Mucosa of stomach (tissue), 1 donor: ENCODE results near the gene BMP6.

Source experiments
- H3K27me3 ChIP-seq: one replicate; pipeline ENCODE4 v1.7.0; 2013; ENCODE audit warnings: mild to moderate bottlenecking, low read length; ENCODE audit not compliant: control insufficient read depth, insufficient read depth
- H3K36me3 ChIP-seq: one replicate; pipeline ENCODE4 v1.7.0; 2013; ENCODE audit warnings: low read length; ENCODE audit not compliant: control insufficient read depth, insufficient read depth
- H3K4me1 ChIP-seq: one replicate; pipeline ENCODE4 v1.7.0; 2013; ENCODE audit warnings: mild to moderate bottlenecking, low read length; ENCODE audit not compliant: control insufficient read depth, insufficient read depth
- H3K4me3 ChIP-seq: one replicate; pipeline ENCODE4 v1.7.0; 2013; ENCODE audit warnings: low read length
- H3K9ac ChIP-seq: one replicate; pipeline ENCODE4 v1.7.0; 2013; ENCODE audit warnings: mild to moderate bottlenecking, low read length, moderate library complexity
- H3K9me3 ChIP-seq: one replicate; pipeline ENCODE4 v1.7.0; 2013; ENCODE audit warnings: mild to moderate bottlenecking, low read length, moderate library complexity; ENCODE audit not compliant: control insufficient read depth
- donor health status: Pancreatic carcinoma.

BMP6 gene

GRCh38 chr6:7784706-7785105 is 58.8 kb downstream of the BMP6 start:
- Histone ChIP-seq H3K27me3 (no peaks in the 10 kb centered on the region), H3K9me3 (no peaks in the 10 kb centered on the region), H3K36me3 (no peaks in the 10 kb centered on the region), H3K4me3 (no peak overlapping the region), H3K9ac (no peak overlapping the region), H3K4me1 (no peaks in the 10 kb centered on the region)

- Histone ChIP-seq H3K27me3 (no peaks in the 10 kb centered on the region), H3K4me3 (no peak overlapping the region), H3K4me1 (no peaks in the 10 kb centered on the region), H3K36me3 (no peaks in the 10 kb centered on the region), H3K9ac (no peak overlapping the region), H3K9me3 (no peaks in the 10 kb centered on the region)
These were observed 59.5 kb downstream of the BMP6 start for GRCh38 chr6:7785243-7786035.

- Histone ChIP-seq H3K4me3 (no peak overlapping the region), H3K27me3 (no peaks in the 10 kb centered on the region), H3K9me3 (no peaks in the 10 kb centered on the region), H3K4me1 (no peaks in the 10 kb centered on the region), H3K36me3 (no peaks in the 10 kb centered on the region), H3K9ac (no peak overlapping the region)
These were observed 60.3 kb downstream of the BMP6 start for GRCh38 chr6:7786214-7786661.

- no peaks in the 10 kb centered on the region for H3K36me3 ChIP-seq
These were observed 61.3 kb downstream of the BMP6 start for GRCh38 chr6:7787137-7787608.

GRCh38 chr6:7787731-7788130 is 61.8 kb downstream of the BMP6 start:
- Histone ChIP-seq H3K9me3 (no peaks in the 10 kb centered on the region), H3K4me3 (no peak overlapping the region), H3K9ac (no peak overlapping the region), H3K27me3 (no peaks in the 10 kb centered on the region), H3K36me3 (no peaks in the 10 kb centered on the region), H3K4me1 (no peaks in the 10 kb centered on the region)

More at GRCh38 chr6:7787137-7787608, 61.3 kb downstream of the BMP6 start:
- no peaks in the 10 kb centered on the region for H3K9me3 ChIP-seq
- H3K27me3 ChIP-seq: no peaks in the 10 kb centered on the region
- H3K4me3 ChIP-seq: no peak overlapping the region
- no peaks in the 10 kb centered on the region for H3K4me1 ChIP-seq
- H3K9ac ChIP-seq: no peak overlapping the region

GRCh38 chr6:7794509-7794908 is 68.6 kb downstream of the BMP6 start:
- Histone ChIP-seq H3K36me3 (no peaks in the 10 kb centered on the region), H3K4me1 (no peaks in the 10 kb centered on the region), H3K4me3 (no peak overlapping the region), H3K27me3 (no peaks in the 10 kb centered on the region), H3K9ac (no peak overlapping the region), H3K9me3 (no peaks in the 10 kb centered on the region)

GRCh38 chr6:7797386-7797785 is 71.5 kb downstream of the BMP6 start:
- Histone ChIP-seq H3K9me3 (no peaks in the 10 kb centered on the region), H3K36me3 (no peaks in the 10 kb centered on the region), H3K4me1 (no peaks in the 10 kb centered on the region), H3K27me3 (no peaks in the 10 kb centered on the region), H3K9ac (no peak overlapping the region), H3K4me3 (no peak overlapping the region)

GRCh38 chr6:7798751-7799150 is 72.9 kb downstream of the BMP6 start:
- Histone ChIP-seq H3K36me3 (no peaks in the 10 kb centered on the region), H3K4me3 (no peak overlapping the region), H3K9me3 (no peaks in the 10 kb centered on the region), H3K9ac (no peak overlapping the region), H3K27me3 (no peaks in the 10 kb centered on the region), H3K4me1 (no peaks in the 10 kb centered on the region)

- Histone ChIP-seq H3K4me1 (no peaks in the 10 kb centered on the region), H3K4me3 (no peak overlapping the region), H3K9me3 (no peaks in the 10 kb centered on the region), H3K27me3 (no peaks in the 10 kb centered on the region), H3K9ac (no peak overlapping the region), H3K36me3 (no peaks in the 10 kb centered on the region)
These were observed 76.8 kb downstream of the BMP6 start for GRCh38 chr6:7802662-7803061.

- Histone ChIP-seq H3K27me3 (no peaks in the 10 kb centered on the region), H3K36me3 (no peaks in the 10 kb centered on the region), H3K9me3 (no peaks in the 10 kb centered on the region), H3K4me1 (no peaks in the 10 kb centered on the region), H3K9ac (no peak overlapping the region), H3K4me3 (no peak overlapping the region)
These were observed 77.3 kb downstream of the BMP6 start for GRCh38 chr6:7803214-7803613.

GRCh38 chr6:7805078-7805849 is 79.4 kb downstream of the BMP6 start:
- Histone ChIP-seq H3K9ac (no peak overlapping the region), H3K4me1 (no peaks in the 10 kb centered on the region), H3K36me3 (no peaks in the 10 kb centered on the region)

GRCh38 chr6:7805850-7806214 is 79.9 kb downstream of the BMP6 start:
- Histone ChIP-seq H3K27me3 (no peaks in the 10 kb centered on the region), H3K36me3 (no peaks in the 10 kb centered on the region), H3K9me3 (no peaks in the 10 kb centered on the region), H3K4me3 (no peak overlapping the region), H3K4me1 (no peaks in the 10 kb centered on the region), H3K9ac (no peak overlapping the region)

More at GRCh38 chr6:7805078-7805849, 79.4 kb downstream of the BMP6 start:
- Histone ChIP-seq H3K9me3 (no peaks in the 10 kb centered on the region), H3K27me3 (no peaks in the 10 kb centered on the region), H3K4me3 (no peak overlapping the region)
